Measurements from ENCODE around the gene DUSP16.

DNA sequence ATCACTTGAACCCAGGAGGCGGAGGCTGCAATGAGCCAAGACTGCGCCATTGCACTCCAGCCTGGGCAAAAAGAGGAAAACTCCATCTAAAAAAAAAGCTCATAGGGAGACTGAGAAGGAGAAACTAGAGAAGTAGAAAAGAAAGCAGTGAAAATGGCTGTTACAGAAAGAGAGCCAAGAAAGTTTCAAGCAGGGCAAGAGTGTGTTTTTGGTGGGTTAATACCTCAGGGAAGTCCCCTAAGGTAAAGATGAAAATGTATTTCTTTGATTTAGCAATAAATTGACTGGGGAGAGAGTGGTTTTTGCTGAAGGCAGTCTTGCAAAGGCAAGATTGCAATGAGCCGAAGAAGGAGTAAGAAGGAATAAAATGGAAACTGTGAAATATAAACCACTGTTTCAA, 10.0 kb upstream of the DUSP16 start:
- TF ChIP-seq, protein P1, sequence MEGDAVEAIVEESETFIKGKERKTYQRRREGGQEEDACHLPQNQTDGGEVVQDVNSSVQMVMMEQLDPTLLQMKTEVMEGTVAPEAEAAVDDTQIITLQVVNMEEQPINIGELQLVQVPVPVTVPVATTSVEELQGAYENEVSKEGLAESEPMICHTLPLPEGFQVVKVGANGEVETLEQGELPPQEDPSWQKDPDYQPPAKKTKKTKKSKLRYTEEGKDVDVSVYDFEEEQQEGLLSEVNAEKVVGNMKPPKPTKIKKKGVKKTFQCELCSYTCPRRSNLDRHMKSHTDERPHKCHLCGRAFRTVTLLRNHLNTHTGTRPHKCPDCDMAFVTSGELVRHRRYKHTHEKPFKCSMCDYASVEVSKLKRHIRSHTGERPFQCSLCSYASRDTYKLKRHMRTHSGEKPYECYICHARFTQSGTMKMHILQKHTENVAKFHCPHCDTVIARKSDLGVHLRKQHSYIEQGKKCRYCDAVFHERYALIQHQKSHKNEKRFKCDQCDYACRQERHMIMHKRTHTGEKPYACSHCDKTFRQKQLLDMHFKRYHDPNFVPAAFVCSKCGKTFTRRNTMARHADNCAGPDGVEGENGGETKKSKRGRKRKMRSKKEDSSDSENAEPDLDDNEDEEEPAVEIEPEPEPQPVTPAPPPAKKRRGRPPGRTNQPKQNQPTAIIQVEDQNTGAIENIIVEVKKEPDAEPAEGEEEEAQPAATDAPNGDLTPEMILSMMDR (IDR thresholded peaks at IDR 0.05), result no peak
- no peak for TF ChIP-seq POLR2A (IDR thresholded peaks at IDR 0.05)

Data from sigmoid colon (tissue), 3 donors.